Liver (tissue), 9 donors: ENCODE results near the gene NCOA3. TPM values are rescaled to one million over a fixed set of nuclear protein-coding genes. Genes with fewer than 3 reads are reported as not detected.

Experiments
- DNase-seq: peaks from one replicate; pipeline ENCODE4 v3.0.0-alpha.2; 2017; ENCODE audit warnings: low spot score
- H3K27ac ChIP-seq, 2 donors: one replicate each; pipeline ENCODE4 v1.7.0; 2013; ENCODE audit warnings: inconsistent platforms in 2 of 2, low read length in 2 of 2, control low read depth in 1 of 2, low read depth in 1 of 2, mild to moderate bottlenecking in 1 of 2
- H3K27me3 ChIP-seq, 4 donors: one replicate each; pipeline versions ENCODE4 v1.6.1 to v1.7.0; 2013; ENCODE audit warnings: low read length in 3 of 4, inconsistent platforms in 1 of 4, mild to moderate bottlenecking in 1 of 4, moderate library complexity in 1 of 4; ENCODE audit not compliant: control insufficient read depth in 4 of 4, insufficient read depth in 4 of 4
- H3K36me3 ChIP-seq, 4 donors: one replicate each; pipeline versions ENCODE4 v1.6.1 to v1.7.0; 2013; ENCODE audit warnings: low read length in 3 of 4, mild to moderate bottlenecking in 3 of 4, low read depth in 1 of 4, moderate library complexity in 1 of 4; ENCODE audit not compliant: control insufficient read depth in 4 of 4, insufficient read depth in 3 of 4
- H3K4me1 ChIP-seq, 4 donors: one replicate each; pipeline versions ENCODE4 v1.6.1 to v1.7.0; 2013; ENCODE audit warnings: low read length in 3 of 4, mild to moderate bottlenecking in 3 of 4, moderate library complexity in 1 of 4; ENCODE audit not compliant: control insufficient read depth in 4 of 4, insufficient read depth in 4 of 4
- H3K4me3 ChIP-seq, 3 donors: one replicate each; pipeline versions ENCODE4 v1.6.1 to v1.7.0; 2013; ENCODE audit warnings: low read length in 3 of 3, control low read depth in 1 of 3, low read depth in 1 of 3, mild to moderate bottlenecking in 1 of 3
- H3K9ac ChIP-seq, 2 donors: one replicate each; pipeline ENCODE4 v1.7.0; 2013; ENCODE audit warnings: low read length in 2 of 2, mild to moderate bottlenecking in 2 of 2, moderate library complexity in 2 of 2, control low read depth in 1 of 2, low read depth in 1 of 2
- H3K9me3 ChIP-seq, 4 donors: one replicate each; pipeline versions ENCODE4 v1.6.1 to v1.7.0; 2013; ENCODE audit warnings: low read length in 3 of 4; ENCODE audit not compliant: control insufficient read depth in 4 of 4
- EGR1 ChIP-seq, 2 donors: IDR thresholded peaks; 2 replicates each; pipeline ENCODE4 v1.6.1; 2016 to 2018; ENCODE audit warnings: antibody characterized with exemption in 2 of 2, low read depth in 2 of 2
- FOXA1 ChIP-seq: IDR thresholded peaks from 2 replicates; pipeline ENCODE4 v1.6.1; 2016; ENCODE audit warnings: antibody characterized with exemption
- FOXA2 ChIP-seq: IDR thresholded peaks from 2 replicates; pipeline ENCODE4 v1.6.1; 2016; ENCODE audit warnings: antibody characterized with exemption
- GABPA ChIP-seq, 2 donors: IDR thresholded peaks in 1 of 2; conservative IDR thresholded peaks in 1 of 2; 2 replicates each; pipeline ENCODE4 v1.6.1; 2016; ENCODE audit warnings: antibody characterized with exemption in 2 of 2, mild to moderate bottlenecking in 1 of 2, moderate library complexity in 1 of 2
- HNF4A ChIP-seq, 2 donors: conservative IDR thresholded peaks; 2 replicates each; pipeline ENCODE4 v1.6.1; 2016; ENCODE audit warnings: antibody characterized with exemption in 2 of 2, mild to moderate bottlenecking in 2 of 2
- JUND ChIP-seq, 2 donors: IDR thresholded peaks; 2 replicates each; pipeline ENCODE4 v1.6.1; 2016; ENCODE audit warnings: antibody characterized with exemption in 2 of 2
- NR2F2 ChIP-seq: IDR thresholded peaks from 2 replicates; pipeline ENCODE4 v1.6.1; 2016; ENCODE audit warnings: antibody characterized with exemption
- RAD21 ChIP-seq, 2 donors: IDR thresholded peaks; 2 replicates each; pipeline ENCODE4 v1.6.1; 2016; ENCODE audit warnings: antibody characterized with exemption in 2 of 2, mild to moderate bottlenecking in 2 of 2
- RXRA ChIP-seq, 2 donors: IDR thresholded peaks; 2 replicates each; pipeline ENCODE4 v1.6.1; 2017 to 2018; ENCODE audit warnings: antibody characterized with exemption in 2 of 2, mild to moderate bottlenecking in 1 of 2
- SP1 ChIP-seq: IDR thresholded peaks from 2 replicates; pipeline ENCODE4 v1.6.1; 2018; ENCODE audit warnings: antibody characterized with exemption, mild to moderate bottlenecking
- TAF1 ChIP-seq: conservative IDR thresholded peaks from 2 replicates; pipeline ENCODE4 v1.6.1; 2016; ENCODE audit warnings: antibody characterized with exemption, mild to moderate bottlenecking
- YY1 ChIP-seq: IDR thresholded peaks from 2 replicates; pipeline ENCODE4 v1.6.1; 2016; ENCODE audit warnings: antibody characterized with exemption, mild to moderate bottlenecking
- WGBS: extraction: QIAGEN DNeasy Blood & Tissue Kit; methylation state at CpG from one replicate; pipeline ENCODE4 v1.1.7; 2013; 5-methylcytosine and 5-hydroxymethylcytosine counted together
- polyA plus RNA-seq, 2 donors: library from polyadenylated mRNA; stranded (reverse) in 1 of 2; unstranded in 1 of 2; fragments of 200-250 nt in 1 of 2; fragments of >200 nt in 1 of 2; fragmentation: Nextera tagmentation in 1 of 2; extraction: Ambion mirVana in 1 of 2; gene quantifications; one replicate each; pipeline versions ENCODE4 v1.2.1 to v1.2.3, GENCODE V29; 2013 to 2015
- total RNA-seq, 2 donors: library from RNA; depleted of rRNA; stranded (reverse); fragments of >200 nt; gene quantifications; one replicate each; pipeline ENCODE4 v1.2.3, GENCODE V29; 2014
- TF ChIP-seq, protein P1 (sequence below): IDR thresholded peaks from 2 replicates; pipeline ENCODE4 v1.6.1; 2016; ENCODE audit warnings: antibody characterized with exemption, mild to moderate bottlenecking
- TF ChIP-seq, protein P2 (sequence below): IDR thresholded peaks from 2 replicates; pipeline ENCODE4 v1.6.1; 2016; ENCODE audit warnings: antibody characterized with exemption
- TF ChIP-seq, protein P3 (sequence below): fragments of 150-350 bp; IDR thresholded peaks from 2 replicates; pipeline ENCODE4 v1.5.1; 2017; ENCODE audit warnings: improper control_type of control experiment, low read depth, low read length; ENCODE audit not compliant: missing input control
- TF ChIP-seq, protein P4 (sequence below): IDR thresholded peaks from 2 replicates; pipeline ENCODE4 v1.6.1; 2016; ENCODE audit warnings: antibody characterized with exemption
- TF ChIP-seq, protein P5 (sequence below): IDR thresholded peaks from 2 replicates; pipeline ENCODE4 v1.6.1; 2016; ENCODE audit warnings: antibody characterized with exemption
- donor health status: healthy.
- donor health status: healthy.
- donor health status: healthy.
- donor health status: healthy.
- donor health status: healthy.

Gene NCOA3
- total and polyA plus RNA-seq, 4 donors, result 3.8 to 18.2 (median 8.9) TPM

DNA sequence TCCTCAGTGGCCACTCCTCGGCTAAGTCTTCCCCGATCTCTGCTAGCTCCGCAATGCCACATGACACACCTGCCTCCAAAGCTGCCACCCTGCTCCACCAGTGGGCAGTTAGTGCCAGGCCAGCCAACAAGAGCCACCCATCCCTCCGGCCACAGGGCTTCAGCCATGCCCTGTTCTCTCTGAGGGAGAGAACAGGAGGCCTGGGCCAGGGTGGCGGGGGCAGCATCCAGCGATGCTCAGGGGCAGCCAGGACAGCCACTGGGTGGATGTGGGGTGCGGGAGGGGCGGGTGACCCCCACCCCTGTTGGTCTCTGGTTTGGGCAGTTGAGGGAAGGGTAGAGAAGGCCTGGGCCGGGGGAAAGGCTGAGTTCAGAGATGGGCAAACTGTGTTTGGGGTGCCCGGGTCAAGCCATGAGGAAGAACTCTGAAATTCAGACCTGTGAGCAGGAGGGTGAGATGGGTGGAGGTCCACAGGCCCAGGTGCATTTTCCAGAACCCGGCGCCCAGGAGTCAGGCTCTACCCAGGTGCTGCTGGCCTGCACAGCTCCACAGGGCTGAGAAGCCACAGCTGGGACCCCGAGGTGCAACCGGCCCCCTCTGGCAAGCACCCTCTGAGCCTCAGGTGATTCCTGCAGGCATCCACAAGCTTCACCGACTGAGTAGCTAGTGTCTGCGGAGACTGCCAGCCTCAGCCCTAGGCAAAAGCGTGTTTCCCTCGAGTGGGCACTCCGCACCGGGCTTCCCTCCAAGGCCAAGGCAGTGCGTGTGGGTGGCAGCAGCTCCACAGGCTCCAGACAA is 192.5 kb downstream of the NCOA3 start:
- peaks cover 0 to 6% (median 2%) of the 10 kb centered on the region in 4 donors for H3K4me1 ChIP-seq
- TF ChIP-seq, protein P1, sequence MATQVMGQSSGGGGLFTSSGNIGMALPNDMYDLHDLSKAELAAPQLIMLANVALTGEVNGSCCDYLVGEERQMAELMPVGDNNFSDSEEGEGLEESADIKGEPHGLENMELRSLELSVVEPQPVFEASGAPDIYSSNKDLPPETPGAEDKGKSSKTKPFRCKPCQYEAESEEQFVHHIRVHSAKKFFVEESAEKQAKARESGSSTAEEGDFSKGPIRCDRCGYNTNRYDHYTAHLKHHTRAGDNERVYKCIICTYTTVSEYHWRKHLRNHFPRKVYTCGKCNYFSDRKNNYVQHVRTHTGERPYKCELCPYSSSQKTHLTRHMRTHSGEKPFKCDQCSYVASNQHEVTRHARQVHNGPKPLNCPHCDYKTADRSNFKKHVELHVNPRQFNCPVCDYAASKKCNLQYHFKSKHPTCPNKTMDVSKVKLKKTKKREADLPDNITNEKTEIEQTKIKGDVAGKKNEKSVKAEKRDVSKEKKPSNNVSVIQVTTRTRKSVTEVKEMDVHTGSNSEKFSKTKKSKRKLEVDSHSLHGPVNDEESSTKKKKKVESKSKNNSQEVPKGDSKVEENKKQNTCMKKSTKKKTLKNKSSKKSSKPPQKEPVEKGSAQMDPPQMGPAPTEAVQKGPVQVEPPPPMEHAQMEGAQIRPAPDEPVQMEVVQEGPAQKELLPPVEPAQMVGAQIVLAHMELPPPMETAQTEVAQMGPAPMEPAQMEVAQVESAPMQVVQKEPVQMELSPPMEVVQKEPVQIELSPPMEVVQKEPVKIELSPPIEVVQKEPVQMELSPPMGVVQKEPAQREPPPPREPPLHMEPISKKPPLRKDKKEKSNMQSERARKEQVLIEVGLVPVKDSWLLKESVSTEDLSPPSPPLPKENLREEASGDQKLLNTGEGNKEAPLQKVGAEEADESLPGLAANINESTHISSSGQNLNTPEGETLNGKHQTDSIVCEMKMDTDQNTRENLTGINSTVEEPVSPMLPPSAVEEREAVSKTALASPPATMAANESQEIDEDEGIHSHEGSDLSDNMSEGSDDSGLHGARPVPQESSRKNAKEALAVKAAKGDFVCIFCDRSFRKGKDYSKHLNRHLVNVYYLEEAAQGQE, result no peak
- TF ChIP-seq EGR1 (IDR thresholded peaks at IDR 0.05; ENCODE audit: low read depth in 2 of 2) (no peak), YY1 (no peak), GABPA (IDR thresholded peaks at IDR 0.05 in 1 of 2, conservative IDR thresholded peaks at IDR 0.05 in 1 of 2) (no peak), SP1 (no peak), JUND (IDR thresholded peaks at IDR 0.05) (no peak), RAD21 (IDR thresholded peaks at IDR 0.05) (no peak), NR2F2 (no peak)
- H3K27me3 ChIP-seq, result no peaks in the 10 kb centered on the region
- WGBS, result 96% methylated on average over 21 of the region's 21 CpGs
- no peak overlapping the region for H3K9ac ChIP-seq
- H3K9me3 ChIP-seq, result peaks cover 0 to 10% (median 0%) of the 10 kb centered on the region in 4 donors
- H3K4me3 ChIP-seq, result no peak overlapping the region
- peaks cover 0 to 2% (median 0%) of the 10 kb centered on the region in 4 donors for H3K36me3 ChIP-seq
- no peak overlapping the region for H3K27ac ChIP-seq
- no peak for DNase-seq

DNA sequence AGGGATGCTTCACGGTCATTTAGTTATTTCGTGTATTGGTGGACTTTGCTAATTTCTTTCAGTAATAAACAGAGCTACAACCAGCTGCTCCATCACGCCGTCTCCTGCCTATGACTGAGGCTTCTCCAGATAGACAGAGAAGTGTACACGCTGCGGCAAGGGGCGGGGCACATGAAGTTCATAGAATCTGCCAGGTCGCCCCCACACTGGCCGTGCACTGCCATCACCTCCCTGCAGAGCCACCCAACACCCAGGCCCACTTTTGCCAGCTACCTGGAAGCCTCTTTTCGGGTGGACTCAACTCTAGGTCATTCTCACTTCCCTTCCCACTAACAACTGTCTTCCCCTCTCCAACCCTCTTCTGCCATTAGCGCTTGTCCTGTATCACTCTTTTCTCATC is 195.2 kb downstream of the NCOA3 start:
- no peak overlapping the region for H3K9ac ChIP-seq
- TF ChIP-seq, protein P1, result no peak
- TF ChIP-seq, protein P2, sequence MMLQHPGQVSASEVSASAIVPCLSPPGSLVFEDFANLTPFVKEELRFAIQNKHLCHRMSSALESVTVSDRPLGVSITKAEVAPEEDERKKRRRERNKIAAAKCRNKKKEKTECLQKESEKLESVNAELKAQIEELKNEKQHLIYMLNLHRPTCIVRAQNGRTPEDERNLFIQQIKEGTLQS, result no peak
- no peak for TF ChIP-seq RXRA (IDR thresholded peaks at IDR 0.05)
- TF ChIP-seq FOXA1, result no peak
- TF ChIP-seq HNF4A (conservative IDR thresholded peaks at IDR 0.05), result no peak
- TF ChIP-seq JUND (IDR thresholded peaks at IDR 0.05), result no peak
- no peak for TF ChIP-seq TAF1
- no peak for TF ChIP-seq EGR1 (IDR thresholded peaks at IDR 0.05; ENCODE audit: low read depth in 2 of 2)
- TF ChIP-seq, protein P3, sequence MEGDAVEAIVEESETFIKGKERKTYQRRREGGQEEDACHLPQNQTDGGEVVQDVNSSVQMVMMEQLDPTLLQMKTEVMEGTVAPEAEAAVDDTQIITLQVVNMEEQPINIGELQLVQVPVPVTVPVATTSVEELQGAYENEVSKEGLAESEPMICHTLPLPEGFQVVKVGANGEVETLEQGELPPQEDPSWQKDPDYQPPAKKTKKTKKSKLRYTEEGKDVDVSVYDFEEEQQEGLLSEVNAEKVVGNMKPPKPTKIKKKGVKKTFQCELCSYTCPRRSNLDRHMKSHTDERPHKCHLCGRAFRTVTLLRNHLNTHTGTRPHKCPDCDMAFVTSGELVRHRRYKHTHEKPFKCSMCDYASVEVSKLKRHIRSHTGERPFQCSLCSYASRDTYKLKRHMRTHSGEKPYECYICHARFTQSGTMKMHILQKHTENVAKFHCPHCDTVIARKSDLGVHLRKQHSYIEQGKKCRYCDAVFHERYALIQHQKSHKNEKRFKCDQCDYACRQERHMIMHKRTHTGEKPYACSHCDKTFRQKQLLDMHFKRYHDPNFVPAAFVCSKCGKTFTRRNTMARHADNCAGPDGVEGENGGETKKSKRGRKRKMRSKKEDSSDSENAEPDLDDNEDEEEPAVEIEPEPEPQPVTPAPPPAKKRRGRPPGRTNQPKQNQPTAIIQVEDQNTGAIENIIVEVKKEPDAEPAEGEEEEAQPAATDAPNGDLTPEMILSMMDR, result no peak
- no peak for TF ChIP-seq YY1
- TF ChIP-seq, protein P4, sequence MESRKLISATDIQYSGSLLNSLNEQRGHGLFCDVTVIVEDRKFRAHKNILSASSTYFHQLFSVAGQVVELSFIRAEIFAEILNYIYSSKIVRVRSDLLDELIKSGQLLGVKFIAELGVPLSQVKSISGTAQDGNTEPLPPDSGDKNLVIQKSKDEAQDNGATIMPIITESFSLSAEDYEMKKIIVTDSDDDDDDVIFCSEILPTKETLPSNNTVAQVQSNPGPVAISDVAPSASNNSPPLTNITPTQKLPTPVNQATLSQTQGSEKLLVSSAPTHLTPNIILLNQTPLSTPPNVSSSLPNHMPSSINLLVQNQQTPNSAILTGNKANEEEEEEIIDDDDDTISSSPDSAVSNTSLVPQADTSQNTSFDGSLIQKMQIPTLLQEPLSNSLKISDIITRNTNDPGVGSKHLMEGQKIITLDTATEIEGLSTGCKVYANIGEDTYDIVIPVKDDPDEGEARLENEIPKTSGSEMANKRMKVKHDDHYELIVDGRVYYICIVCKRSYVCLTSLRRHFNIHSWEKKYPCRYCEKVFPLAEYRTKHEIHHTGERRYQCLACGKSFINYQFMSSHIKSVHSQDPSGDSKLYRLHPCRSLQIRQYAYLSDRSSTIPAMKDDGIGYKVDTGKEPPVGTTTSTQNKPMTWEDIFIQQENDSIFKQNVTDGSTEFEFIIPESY, result no peak
- TF ChIP-seq FOXA2, result no peak
- TF ChIP-seq, protein P5, sequence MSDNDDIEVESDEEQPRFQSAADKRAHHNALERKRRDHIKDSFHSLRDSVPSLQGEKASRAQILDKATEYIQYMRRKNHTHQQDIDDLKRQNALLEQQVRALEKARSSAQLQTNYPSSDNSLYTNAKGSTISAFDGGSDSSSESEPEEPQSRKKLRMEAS, result no peak
- peaks cover 0 to 4% (median 0%) of the 10 kb centered on the region in 4 donors for H3K9me3 ChIP-seq
- peaks cover 0 to 2% (median 0%) of the 10 kb centered on the region in 4 donors for H3K36me3 ChIP-seq
- no peak overlapping the region for H3K4me3 ChIP-seq
- DNase-seq, result no peak
- WGBS, result 98% methylated on average over 11 of the region's 11 CpGs
- H3K4me1 ChIP-seq, result no peaks in the 10 kb centered on the region
- H3K27me3 ChIP-seq, result no peaks in the 10 kb centered on the region
- H3K27ac ChIP-seq, result no peak overlapping the region
